ENCODE data around the gene TMED4. TPM values are rescaled to one million over a fixed set of nuclear protein-coding genes. Genes with fewer than 3 reads are reported as not detected.
A peak's percentile ranks its signal among the peaks of the same experiment; 100 is the strongest.

TMED4 gene
- total and polyA plus RNA-seq, 2 of the 13 experiments (the other 11 are each of a cell fraction or from before 2014, with no cell fraction given), result 81.4 to 109 TPM

- TF ChIP-seq CCAR2 (optimal IDR thresholded peaks at IDR 0.05; ENCODE audit: low read depth, low read length) (no peak), FOXO1 (CRISPR knock-in tag; IDR thresholded peaks at IDR 0.05) (peak; percentile 58), ELF3 (CRISPR knock-in tag; IDR thresholded peaks at IDR 0.05) (peak; percentile 79), ZNF256 (CRISPR knock-in tag; conservative IDR thresholded peaks at IDR 0.05) (peak; percentile 95; the same call in 1 of the 2 replicates), ZFP41 (CRISPR knock-in tag; IDR thresholded peaks at IDR 0.05; ENCODE audit: borderline replicate concordance) (peak; percentile 87; the same call in 1 of the 2 replicates), NCOR1 (IDR thresholded peaks at IDR 0.05; ENCODE audit: borderline replicate concordance, low read length) (0 out of 2 replicates have a peak, but pooled peaks have one; percentile 29), RXRB (CRISPR knock-in tag; IDR thresholded peaks at IDR 0.05; ENCODE audit: borderline replicate concordance) (peak; percentile 63), ZFP82 (CRISPR knock-in tag; IDR thresholded peaks at IDR 0.05; ENCODE audit: borderline replicate concordance) (peak; percentile 22; the same call in 1 of the 2 replicates), TSC22D2 (CRISPR knock-in tag; IDR thresholded peaks at IDR 0.05; ENCODE audit: borderline replicate concordance) (peak; percentile 90; the same call in 1 of the 2 replicates), BHLHE40 (IDR thresholded peaks at IDR 0.05; ENCODE audit: low read length) (peak; percentile 45; the same call in 1 of the 2 replicates), TOE1 (CRISPR knock-in tag; IDR thresholded peaks at IDR 0.05) (peak; percentile 79; the same call in 1 of the 2 replicates), ZNF232 (CRISPR knock-in tag; IDR thresholded peaks at IDR 0.05; ENCODE audit: borderline replicate concordance) (peak; percentile 98), ETV6 (CRISPR knock-in tag; conservative IDR thresholded peaks at IDR 0.05) (peak; percentile 93; the same call in 1 of the 2 replicates), SAP130 (CRISPR knock-in tag; IDR thresholded peaks at IDR 0.05; ENCODE audit: low read depth) (peak; percentile 85), NRL (CRISPR knock-in tag; IDR thresholded peaks at IDR 0.05; ENCODE audit: borderline replicate concordance) (peak; percentile 97), ZNF317 (CRISPR knock-in tag; IDR thresholded peaks at IDR 0.05) (peak; percentile 73), KAT7 (CRISPR knock-in tag; IDR thresholded peaks at IDR 0.05; ENCODE audit: borderline replicate concordance) (peak; percentile 81; the same call in 1 of the 2 replicates), ZNF18 (CRISPR knock-in tag; IDR thresholded peaks at IDR 0.05; ENCODE audit: insufficient replicate concordance) (peak; percentile 95), CAMTA2 (CRISPR knock-in tag; IDR thresholded peaks at IDR 0.05; ENCODE audit: borderline replicate concordance) (no peak), ATM (IDR thresholded peaks at IDR 0.05; ENCODE audit: borderline replicate concordance) (no peak), EZH2 (conservative IDR thresholded peaks at IDR 0.05; ENCODE audit: low read depth, low read length) (no peak), ZNF572 (CRISPR knock-in tag; IDR thresholded peaks at IDR 0.05) (peak; percentile 60; the same call in 1 of the 2 replicates), ZNF160 (CRISPR knock-in tag; IDR thresholded peaks at IDR 0.05) (peak; percentile 95), NR3C1 (CRISPR knock-in tag; IDR thresholded peaks at IDR 0.05) (no peak)
- TF ChIP-seq, protein P1, sequence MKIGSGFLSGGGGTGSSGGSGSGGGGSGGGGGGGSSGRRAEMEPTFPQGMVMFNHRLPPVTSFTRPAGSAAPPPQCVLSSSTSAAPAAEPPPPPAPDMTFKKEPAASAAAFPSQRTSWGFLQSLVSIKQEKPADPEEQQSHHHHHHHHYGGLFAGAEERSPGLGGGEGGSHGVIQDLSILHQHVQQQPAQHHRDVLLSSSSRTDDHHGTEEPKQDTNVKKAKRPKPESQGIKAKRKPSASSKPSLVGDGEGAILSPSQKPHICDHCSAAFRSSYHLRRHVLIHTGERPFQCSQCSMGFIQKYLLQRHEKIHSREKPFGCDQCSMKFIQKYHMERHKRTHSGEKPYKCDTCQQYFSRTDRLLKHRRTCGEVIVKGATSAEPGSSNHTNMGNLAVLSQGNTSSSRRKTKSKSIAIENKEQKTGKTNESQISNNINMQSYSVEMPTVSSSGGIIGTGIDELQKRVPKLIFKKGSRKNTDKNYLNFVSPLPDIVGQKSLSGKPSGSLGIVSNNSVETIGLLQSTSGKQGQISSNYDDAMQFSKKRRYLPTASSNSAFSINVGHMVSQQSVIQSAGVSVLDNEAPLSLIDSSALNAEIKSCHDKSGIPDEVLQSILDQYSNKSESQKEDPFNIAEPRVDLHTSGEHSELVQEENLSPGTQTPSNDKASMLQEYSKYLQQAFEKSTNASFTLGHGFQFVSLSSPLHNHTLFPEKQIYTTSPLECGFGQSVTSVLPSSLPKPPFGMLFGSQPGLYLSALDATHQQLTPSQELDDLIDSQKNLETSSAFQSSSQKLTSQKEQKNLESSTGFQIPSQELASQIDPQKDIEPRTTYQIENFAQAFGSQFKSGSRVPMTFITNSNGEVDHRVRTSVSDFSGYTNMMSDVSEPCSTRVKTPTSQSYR (CRISPR knock-in tag; IDR thresholded peaks at IDR 0.05; ENCODE audit: borderline replicate concordance), result peak; percentile 9; the same call in 1 of the 2 replicates
- TF ChIP-seq, protein P2, sequence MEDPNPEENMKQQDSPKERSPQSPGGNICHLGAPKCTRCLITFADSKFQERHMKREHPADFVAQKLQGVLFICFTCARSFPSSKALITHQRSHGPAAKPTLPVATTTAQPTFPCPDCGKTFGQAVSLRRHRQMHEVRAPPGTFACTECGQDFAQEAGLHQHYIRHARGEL (CRISPR knock-in tag; IDR thresholded peaks at IDR 0.05), result 0 out of 2 replicates have a peak, but pooled peaks have one; percentile 57
Observed at GRCh38 chr7:44573464-44574286, 8.4 kb downstream of the TMED4 start, which contains the start of gene DDX56 (continued).
